Mucosa of rectum (tissue), 2 donors: ENCODE results near the gene ZNF507.

Experiments used
- H3K27ac ChIP-seq, 2 donors: one replicate each; pipeline ENCODE4 v1.7.0; 2013; ENCODE audit warnings: inconsistent platforms in 2 of 2, low read depth in 2 of 2, low read length in 2 of 2
- H3K27me3 ChIP-seq, 2 donors: one replicate each; pipeline ENCODE4 v1.7.0; 2013; ENCODE audit warnings: low read length in 2 of 2; ENCODE audit not compliant: control insufficient read depth in 2 of 2, insufficient read depth in 2 of 2
- H3K36me3 ChIP-seq, 2 donors: one replicate each; pipeline ENCODE4 v1.7.0; 2013; ENCODE audit warnings: low read length in 2 of 2; ENCODE audit not compliant: control insufficient read depth in 2 of 2, insufficient read depth in 2 of 2
- H3K4me1 ChIP-seq, 2 donors: one replicate each; pipeline ENCODE4 v1.7.0; 2013; ENCODE audit warnings: low read length in 2 of 2, mild to moderate bottlenecking in 1 of 2; ENCODE audit not compliant: control insufficient read depth in 2 of 2, insufficient read depth in 2 of 2
- H3K4me3 ChIP-seq, 2 donors: one replicate each; pipeline ENCODE4 v1.7.0; 2013; ENCODE audit warnings: low read length in 2 of 2
- H3K9ac ChIP-seq, 2 donors: one replicate each; pipeline ENCODE4 v1.7.0; 2013; ENCODE audit warnings: low read length in 2 of 2, low read depth in 1 of 2, mild to moderate bottlenecking in 1 of 2
- H3K9me3 ChIP-seq, 2 donors: one replicate each; pipeline ENCODE4 v1.7.0; 2013; ENCODE audit warnings: low read length in 2 of 2; ENCODE audit not compliant: control insufficient read depth in 2 of 2
- donor health status: healthy.
- donor health status: Normal muscosa, but diverticular disease.

ZNF507 gene

GRCh38 chr19:32405431-32406160 is 60.2 kb downstream of the ZNF507 start, which contains the start of gene DPY19L3:
Gene DPY19L3, plus strand, starts transcription at chr19:32405770. Its CDS starts 2,484 bp downstream, at chr19:32408254.
- Histone ChIP-seq H3K36me3 (peaks cover 2 to 9% of the 10 kb centered on the region in 2 donors), H3K27ac (peak within 1 kb of the TSS; percentile 95 to 96), H3K27me3 (no peaks in the 10 kb centered on the region), H3K9ac (peak within 1 kb of the TSS; percentile 89 to 97), H3K4me3 (peak within 1 kb of the TSS; percentile 86), H3K4me1 (peaks cover 6% of the 10 kb centered on the region in 2 donors), H3K9me3 (no peaks in the 10 kb centered on the region)

- Histone ChIP-seq H3K9me3 (no peaks in the 10 kb centered on the region), H3K4me1 (peaks cover 6% of the 10 kb centered on the region in 2 donors), H3K27ac (peak overlapping the region; percentile 95 to 96), H3K27me3 (no peaks in the 10 kb centered on the region), H3K9ac (peak overlapping the region; percentile 72 to 97), H3K36me3 (peaks cover 8 to 9% of the 10 kb centered on the region in 2 donors), H3K4me3 (peak overlapping the region; percentile 86)
Measured at GRCh38 chr19:32406161-32407003, 61.0 kb downstream of the ZNF507 start.

GRCh38 chr19:32407004-32407992 is 61.9 kb downstream of the ZNF507 start:
- Histone ChIP-seq H3K9me3 (no peaks in the 10 kb centered on the region), H3K9ac (no peak overlapping the region), H3K27ac (no peak overlapping the region), H3K36me3 (peaks cover 8 to 13% of the 10 kb centered on the region in 2 donors), H3K27me3 (no peaks in the 10 kb centered on the region), H3K4me1 (peaks cover 6% of the 10 kb centered on the region in 2 donors), H3K4me3 (peak overlapping the region in 1 of 2 donors; percentile 86)

- Histone ChIP-seq H3K4me3 (no peak overlapping the region), H3K27ac (no peak overlapping the region), H3K36me3 (peaks cover 4 to 12% of the 10 kb centered on the region in 2 donors), H3K4me1 (no peaks in the 10 kb centered on the region), H3K27me3 (no peaks in the 10 kb centered on the region), H3K9ac (no peak overlapping the region), H3K9me3 (no peaks in the 10 kb centered on the region)
Measured at GRCh38 chr19:32415246-32415645, 69.8 kb downstream of the ZNF507 start.

GRCh38 chr19:32415669-32416068 is 70.3 kb downstream of the ZNF507 start:
- H3K9me3 ChIP-seq = no peaks in the 10 kb centered on the region
- no peak overlapping the region for H3K9ac ChIP-seq
- H3K27ac ChIP-seq = no peak overlapping the region
- no peaks in the 10 kb centered on the region for H3K4me1 ChIP-seq
- peaks cover 4 to 12% of the 10 kb centered on the region in 2 donors for H3K36me3 ChIP-seq
- H3K4me3 ChIP-seq = no peak overlapping the region
- H3K27me3 ChIP-seq = no peaks in the 10 kb centered on the region

GRCh38 chr19:32416749-32417456 is 71.5 kb downstream of the ZNF507 start:
- Histone ChIP-seq H3K4me1 (no peaks in the 10 kb centered on the region), H3K27me3 (no peaks in the 10 kb centered on the region), H3K4me3 (no peak overlapping the region), H3K27ac (no peak overlapping the region), H3K9ac (no peak overlapping the region), H3K9me3 (no peaks in the 10 kb centered on the region), H3K36me3 (peaks cover under 1 to 6% of the 10 kb centered on the region in 2 donors)

GRCh38 chr19:32418155-32418554 is 72.7 kb downstream of the ZNF507 start:
- no peak overlapping the region for H3K4me3 ChIP-seq
- H3K9ac ChIP-seq = no peak overlapping the region
- H3K27me3 ChIP-seq = no peaks in the 10 kb centered on the region
- H3K27ac ChIP-seq = no peak overlapping the region
- H3K9me3 ChIP-seq = no peaks in the 10 kb centered on the region
- H3K36me3 ChIP-seq = peaks cover 0 to 4% of the 10 kb centered on the region in 2 donors
- H3K4me1 ChIP-seq = no peaks in the 10 kb centered on the region

- no peak overlapping the region for H3K4me3 ChIP-seq
- H3K27ac ChIP-seq = no peak overlapping the region
- H3K9ac ChIP-seq = no peak overlapping the region
Measured at GRCh38 chr19:32421589-32422361, 76.4 kb downstream of the ZNF507 start.

More at GRCh38 chr19:32421589-32422361, 76.4 kb downstream of the ZNF507 start:
- no peaks in the 10 kb centered on the region for H3K4me1 ChIP-seq
- H3K27me3 ChIP-seq = no peaks in the 10 kb centered on the region
- H3K9me3 ChIP-seq = no peaks in the 10 kb centered on the region
- no peaks in the 10 kb centered on the region for H3K36me3 ChIP-seq
